Activated CD4-positive, CD25-positive, alpha-beta regulatory T cell treated with anti-CD3 and anti-CD28 coated beads, Interleukin-2, amount 50 U/mL, for 16 hours (primary cell): ENCODE measurements around the gene OSBPL1A.

Experiments used
- DNase-seq: peaks from one replicate; pipeline ENCODE4 v3.0.0-alpha.2; 2020; ENCODE audit warnings: low read depth, low spot score

OSBPL1A gene

DNA sequence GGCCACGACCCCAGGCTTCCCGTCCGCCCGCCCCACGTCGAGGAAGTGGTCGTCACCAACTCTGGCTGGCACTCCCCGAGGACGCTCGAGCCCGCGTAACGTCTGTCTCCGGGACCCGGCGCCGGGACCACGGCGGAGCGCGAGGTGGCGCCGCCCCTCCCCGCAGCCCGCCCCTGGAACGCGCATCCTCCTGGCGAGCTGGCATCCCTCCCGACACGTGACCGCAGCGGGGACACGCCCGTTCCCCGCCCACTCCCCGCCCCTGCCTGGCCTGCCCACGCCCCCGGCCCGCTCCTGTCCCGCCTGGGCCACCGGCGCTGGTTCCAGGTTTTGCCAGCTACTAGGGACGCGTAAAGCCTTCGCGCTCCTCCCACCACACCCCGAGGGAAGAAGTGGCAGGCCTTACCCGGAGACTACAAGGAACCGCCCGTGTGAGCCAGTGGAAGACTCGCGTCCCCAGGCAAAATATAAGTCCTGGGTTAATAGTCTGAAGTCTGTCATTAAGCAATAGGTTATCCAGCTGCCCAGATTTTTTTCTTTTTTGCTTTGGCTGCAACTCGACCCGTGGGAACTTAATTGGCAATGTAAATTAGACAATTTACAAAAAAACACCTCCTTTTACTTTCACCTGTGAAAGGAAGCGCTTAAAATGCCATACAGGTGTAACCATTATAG lies at the start of gene OSBPL1A:
OSBPL1A (minus strand) TSS at position 131 of the 675 bp plus-strand sequence. CDS start 20,291 bp downstream, outside the sequence.
- peak; percentile 44 for DNase-seq

DNA sequence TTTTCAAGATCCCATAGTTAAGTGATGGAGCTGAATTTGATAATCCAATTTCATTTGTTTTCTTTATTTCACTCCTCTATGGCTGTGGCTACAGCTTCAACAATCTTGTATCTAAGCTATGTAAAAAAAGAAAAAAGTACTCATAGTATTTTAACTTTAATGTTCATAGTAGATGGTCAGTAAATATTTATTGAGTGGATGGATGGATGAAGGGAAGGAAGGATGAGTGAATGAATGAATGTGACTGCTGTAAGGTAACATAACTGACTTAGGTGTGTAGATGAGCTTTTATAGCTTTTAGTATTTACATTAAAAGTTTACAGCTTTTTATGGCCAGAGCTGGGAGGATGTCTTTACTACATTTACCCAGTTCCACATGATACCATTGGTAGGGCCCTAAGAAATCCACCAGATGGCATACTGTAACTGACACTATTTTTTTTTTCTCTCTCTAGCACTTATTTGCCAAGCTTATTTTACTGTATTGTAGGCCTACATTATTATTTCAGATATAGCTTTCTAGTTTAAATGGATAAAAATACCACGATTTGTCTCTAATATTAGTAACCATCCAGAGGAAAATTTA lies 49.4 kb upstream of the OSBPL1A start:
- no peak for DNase-seq

DNA sequence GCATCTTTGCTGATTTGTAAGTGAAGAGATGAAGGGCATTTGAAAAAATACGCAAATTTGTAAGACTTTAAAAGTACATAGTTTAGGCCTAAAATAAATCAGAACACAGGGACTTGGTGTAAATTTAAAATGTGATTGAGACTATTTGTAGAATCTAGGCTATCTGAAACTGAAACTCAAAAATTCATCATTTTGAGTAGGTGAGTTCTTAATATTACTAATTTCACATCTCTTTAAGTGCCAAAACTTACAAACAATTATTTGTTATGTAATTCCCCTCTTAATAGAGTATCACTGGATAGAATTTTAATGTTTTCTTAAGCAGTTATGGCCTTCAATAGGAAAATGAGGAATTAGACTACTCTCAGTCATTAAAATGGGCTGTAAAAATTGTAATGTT lies 48.8 kb upstream of the OSBPL1A start:
- DNase-seq: no peak

DNA sequence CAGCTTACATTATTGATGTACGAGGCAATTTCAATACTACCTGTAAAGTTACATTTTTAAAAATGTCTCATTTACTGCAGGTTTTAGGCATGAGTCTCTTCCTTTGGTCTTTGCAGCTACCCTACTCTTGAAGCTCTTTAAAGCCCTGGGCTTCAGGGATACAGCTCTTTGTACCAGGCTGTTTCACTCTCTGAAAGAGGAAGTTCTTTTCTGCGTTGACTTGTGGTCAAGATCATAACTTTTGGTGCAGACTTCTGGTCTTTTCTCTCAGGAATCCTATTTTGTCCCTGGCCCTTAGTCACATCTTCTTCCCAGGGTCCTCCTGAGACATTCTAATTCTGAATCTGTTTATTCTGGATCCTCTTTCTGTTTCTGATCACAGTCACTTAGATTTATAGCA lies 46.2 kb upstream of the OSBPL1A start:
- no peak for DNase-seq

DNA sequence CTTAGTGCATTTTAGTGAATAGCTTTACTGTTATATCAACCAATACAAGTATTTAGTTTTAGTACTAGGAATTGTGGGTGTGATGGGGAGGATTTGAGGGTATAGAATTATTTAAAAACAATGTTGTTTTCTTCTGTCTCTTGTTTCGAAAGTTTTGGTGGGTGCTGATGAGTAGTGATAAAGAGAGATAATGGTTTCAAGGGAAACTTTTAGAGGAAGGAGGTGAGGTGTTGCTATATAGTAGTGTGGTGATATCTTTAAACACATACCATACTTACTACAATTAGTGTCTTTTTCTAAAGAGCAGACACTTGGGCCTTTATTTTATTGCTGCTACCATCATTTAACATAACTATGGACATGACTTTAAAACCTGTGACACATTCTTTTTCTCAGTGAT lies 39.3 kb upstream of the OSBPL1A start:
- no peak for DNase-seq

DNA sequence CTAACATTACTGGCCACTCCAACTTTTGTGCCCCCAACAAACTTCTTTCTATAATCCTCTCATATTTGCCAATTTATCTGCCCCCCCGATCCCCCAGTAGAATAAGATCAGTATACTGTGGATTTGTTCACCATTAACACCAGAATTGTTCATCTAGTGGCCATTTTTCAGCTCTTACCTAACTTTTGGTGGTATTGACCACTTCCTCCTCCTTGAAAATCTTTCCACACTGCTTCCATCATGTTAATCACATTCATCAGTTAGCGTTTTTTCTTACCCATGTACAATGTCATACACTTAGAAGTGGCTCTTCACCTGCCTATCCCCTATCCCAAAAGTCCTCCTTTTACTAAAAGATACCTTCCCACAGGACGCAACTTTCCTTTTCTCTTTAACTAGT lies 35.0 kb upstream of the OSBPL1A start:
- DNase-seq: no peak

DNA sequence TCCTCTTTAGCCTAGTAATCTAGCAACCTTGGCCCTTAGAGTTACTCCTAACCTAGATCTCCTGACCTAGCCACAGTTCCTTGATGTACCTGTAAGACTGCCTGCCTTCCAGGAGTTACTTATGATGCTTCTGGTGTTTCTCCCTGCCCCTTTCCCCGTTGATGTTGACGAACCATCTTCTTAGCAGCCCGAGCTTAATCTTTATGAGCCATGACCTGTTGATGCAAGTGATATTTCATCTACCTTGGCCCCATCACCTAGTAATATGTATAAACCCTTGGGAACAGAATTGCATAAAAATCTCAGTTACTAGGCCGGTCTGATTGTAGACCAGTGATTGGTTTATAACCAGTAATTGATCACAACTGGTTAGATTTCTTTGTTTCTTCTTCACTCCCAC lies 31.6 kb upstream of the OSBPL1A start:
- DNase-seq: no peak

DNA sequence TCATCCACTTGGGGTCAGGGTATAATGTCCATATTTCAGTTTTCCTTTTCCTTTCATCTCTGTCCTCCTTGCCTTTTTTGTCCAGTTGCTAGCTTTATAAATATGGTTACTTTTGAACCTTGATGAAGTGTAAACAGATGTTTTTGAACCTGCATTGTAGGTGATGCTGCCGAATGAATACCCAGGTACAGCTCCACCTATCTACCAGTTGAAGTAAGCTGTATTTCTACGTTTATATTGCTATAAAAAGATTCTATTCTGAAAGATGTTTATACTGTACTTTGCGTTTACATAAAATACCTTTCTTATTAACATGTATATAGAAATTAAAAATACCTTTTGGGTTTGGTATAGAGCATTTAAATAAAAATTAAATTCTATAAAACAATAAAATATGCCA lies 31.1 kb upstream of the OSBPL1A start:
- no peak for DNase-seq

DNA sequence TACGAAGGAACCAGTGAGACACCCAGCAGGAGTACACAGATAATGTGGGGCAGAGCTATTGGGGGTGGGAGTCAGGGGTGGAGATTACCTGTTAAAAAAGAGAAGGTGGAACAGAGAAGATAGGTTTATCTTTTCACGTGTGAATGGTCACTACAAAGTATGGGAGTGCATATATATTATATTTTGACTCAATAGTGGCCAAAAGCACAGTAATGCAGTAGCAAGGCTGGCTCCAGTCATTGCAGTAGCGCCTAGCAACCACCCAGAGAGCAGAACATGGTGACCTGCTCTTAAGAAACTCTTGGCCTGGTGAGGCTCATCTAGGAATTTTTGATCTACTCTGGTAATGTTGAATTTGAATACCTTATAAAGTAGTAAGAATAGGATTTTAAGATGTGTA lies 29.9 kb upstream of the OSBPL1A start:
- no peak for DNase-seq

DNA sequence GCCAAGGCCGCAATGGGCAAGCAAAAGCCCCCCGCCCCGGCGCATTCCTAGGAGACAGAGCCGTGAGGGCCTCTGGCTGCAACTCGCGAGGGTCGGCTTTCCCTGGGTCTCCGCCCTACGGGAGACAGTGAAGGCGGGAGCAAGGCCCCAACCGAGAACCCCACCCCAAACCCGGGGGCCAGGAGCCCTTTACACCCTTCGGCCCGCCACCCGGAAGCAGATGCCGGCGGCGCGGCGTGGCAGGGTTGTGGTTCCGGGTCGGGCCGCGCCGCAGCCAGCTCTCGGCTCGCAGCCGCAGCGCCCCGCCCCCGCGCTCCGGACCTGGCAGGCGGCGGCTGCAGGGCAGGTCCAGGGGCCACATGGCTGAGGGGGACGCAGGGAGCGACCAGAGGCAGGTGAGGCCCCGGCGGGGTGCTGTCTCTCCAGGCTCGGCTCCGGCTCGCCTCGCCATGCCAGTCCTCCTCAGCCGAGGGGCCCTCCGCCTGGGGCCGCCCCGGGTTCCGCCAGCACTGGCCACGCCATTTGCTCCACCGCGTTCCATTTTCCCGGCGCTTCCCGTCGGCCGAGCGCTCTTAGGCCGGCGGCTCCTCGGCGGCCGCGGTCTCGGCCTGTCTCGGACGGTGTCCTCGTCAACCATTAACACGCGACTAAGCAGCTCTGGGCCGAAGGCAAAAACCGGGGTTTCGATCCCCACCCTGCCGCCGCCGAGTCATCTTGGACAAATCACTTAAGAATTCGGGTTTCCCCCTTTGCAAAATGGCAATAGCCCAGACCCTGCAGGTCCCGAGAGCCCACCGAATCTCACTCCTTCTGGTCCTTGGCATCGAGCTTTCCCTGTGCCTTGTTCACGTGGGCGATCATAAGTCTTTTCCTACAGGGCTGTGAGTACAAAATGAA lies 29.0 kb upstream of the OSBPL1A start, which contains the start of gene IMPACT:
IMPACT (plus strand) TSS at position 273 of the 897 bp plus-strand sequence; CDS start at position 360, 87 bp downstream.
- peak; percentile 53 for DNase-seq

DNA sequence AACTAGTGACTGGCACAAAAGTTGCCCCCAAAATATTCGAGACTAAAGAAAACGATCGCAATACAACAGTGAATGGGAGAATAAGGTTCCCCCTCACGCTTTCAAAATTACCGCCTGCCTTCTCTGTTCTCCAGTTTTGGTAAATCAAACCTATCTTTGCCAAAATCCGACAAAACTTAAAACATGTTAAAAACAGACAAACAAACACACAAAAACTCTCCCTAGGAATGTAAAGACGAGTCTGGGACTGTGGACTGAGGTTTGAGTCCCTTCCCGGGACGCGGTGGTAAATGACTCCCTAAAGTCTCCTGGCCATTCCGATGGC lies 28.4 kb upstream of the OSBPL1A start:
- no peak for DNase-seq

DNA sequence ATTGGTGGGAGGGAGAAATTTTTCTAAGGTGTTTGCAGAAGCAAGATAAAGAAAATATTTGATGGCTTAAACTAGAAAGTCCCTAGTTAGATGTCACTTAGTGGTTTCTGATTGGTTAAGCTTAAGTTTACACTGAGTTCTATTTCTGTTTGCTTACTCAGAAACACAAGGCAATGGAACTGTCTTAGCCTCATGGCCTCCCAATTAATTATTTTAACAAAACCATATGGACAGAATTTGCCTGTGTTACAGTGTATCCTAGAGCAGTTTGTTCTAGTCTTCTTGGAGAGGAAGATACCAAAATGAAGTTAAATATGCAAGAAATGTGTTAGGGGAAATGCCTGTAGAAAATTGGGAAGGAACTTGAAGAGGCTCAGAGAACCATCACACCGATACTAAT lies 24.2 kb upstream of the OSBPL1A start:
- no peak for DNase-seq

DNA sequence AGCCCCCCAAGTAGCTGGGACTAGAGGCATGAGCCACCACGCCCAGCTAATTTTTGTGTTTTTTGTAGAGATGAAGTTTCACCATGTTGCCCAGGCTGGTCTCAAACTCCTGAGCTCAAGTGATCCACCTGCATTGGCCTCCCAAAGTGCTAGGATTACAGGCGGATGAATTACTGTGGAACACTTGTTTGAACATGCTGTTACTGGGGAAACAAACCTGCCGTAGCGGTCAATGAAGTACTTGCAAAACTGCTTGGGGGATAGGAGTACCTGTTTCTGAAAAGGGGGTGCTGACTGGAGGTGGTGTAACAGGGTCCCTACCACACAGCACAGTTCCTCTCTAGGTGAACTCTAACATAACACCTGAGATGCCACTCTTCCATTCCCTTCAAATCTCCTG lies 22.9 kb upstream of the OSBPL1A start:
- no peak for DNase-seq

DNA sequence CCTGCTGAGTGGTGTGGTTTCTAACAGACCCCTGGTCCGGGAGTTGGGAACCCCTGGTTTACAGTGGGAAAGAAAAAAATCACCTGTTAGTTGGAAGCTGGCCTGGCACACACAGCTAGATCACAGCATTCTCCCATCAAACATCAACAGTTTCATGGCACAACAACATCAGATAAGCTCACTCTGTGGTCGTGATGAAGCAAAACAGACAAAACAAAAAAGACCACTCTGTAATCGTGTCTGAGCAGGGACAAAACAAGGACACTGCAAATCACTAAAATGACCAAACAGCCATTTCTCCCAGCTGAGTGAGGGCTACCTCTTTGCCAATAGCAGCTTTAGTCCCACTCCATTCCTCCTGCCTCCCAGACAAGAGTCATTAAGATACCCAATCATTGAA lies 19.9 kb upstream of the OSBPL1A start:
- DNase-seq: no peak

DNA sequence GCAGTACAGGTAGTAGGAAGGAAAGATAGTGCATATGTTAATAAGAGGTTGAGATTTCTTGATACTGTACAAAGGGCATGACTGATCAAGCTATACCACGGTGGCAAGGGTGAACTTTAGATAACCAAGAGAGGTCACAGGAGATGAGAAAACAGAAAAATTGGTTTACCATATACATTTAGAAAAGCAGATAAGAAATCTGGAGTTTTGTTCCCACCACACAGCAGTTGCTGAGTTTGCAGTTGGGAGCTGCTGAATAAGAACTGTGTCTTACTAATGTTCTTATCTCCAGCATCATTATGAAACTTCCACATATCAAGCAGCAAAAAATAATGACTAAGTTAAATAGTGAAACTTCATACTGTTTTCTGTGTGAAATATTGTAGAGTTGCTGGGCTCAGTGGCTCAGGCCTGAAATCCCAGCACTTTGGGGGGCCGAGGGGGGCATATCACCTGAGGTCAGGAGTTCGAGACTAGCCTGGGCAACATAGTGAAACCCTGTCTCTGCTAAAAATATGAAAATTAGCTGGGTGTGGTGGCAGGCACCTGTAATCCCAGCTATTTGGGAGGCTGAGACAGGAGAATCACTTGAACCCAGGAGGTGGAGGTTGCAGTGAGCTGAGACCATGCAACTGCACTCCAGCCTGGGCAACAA lies 16.9 kb upstream of the OSBPL1A start:
- DNase-seq: no peak

DNA sequence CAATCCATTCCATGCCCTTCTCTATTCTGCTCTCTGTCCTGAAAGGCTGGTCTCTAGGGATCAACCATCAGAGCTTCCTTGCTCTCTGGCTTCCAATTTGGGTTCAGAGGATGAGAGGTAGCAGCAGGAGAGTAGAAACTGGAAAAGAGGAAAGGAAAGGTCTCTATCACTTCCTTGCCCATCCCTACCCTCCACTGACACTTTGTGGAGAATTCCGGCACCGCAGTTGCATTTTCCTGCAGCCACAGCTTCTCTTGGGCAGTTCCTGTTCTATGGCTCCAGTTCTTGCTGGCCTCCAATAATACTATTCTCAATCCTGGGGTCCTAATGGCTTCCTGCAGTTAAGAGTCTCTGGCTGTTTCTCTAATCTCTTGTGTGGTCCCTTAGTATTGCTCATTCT lies 15.5 kb upstream of the OSBPL1A start:
- no peak for DNase-seq

DNA sequence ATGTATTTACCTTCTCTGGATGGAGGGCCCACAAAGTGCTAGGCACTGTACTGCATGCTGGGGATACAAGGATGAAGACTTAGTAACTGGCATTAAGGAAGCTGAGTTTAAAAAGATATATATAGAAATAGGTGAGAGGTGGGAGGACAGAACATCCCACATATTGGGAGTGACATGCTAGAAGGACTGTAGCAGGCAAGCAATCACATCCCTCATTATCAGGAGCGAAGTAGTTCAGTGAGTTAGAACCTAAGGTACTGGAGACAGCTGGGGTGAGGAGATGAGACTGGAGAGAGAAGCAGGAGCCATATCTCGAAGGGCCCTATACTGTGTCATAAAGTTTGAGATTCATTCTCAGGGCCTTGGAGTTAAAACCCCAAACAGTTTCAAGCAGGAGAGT lies 10.9 kb upstream of the OSBPL1A start:
- no peak for DNase-seq

DNA sequence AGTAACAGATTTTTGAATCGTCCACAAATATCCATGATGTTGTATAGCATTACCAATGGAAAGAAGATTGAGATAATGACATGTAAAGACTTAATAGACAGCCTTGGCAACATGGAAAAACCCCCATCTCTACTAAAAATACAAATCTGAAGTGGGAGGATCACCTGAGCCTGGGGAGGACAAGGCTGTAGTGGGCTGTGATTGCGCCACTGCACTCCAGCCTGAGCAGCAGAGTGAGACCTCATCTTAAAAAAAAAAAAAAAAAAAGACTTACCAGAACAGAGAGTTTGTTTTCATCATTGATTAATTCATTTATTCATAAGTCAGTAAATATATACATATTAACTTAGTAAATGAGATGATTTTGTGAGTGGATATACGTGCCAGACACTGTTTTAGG lies 7.0 kb upstream of the OSBPL1A start:
- DNase-seq: no peak

DNA sequence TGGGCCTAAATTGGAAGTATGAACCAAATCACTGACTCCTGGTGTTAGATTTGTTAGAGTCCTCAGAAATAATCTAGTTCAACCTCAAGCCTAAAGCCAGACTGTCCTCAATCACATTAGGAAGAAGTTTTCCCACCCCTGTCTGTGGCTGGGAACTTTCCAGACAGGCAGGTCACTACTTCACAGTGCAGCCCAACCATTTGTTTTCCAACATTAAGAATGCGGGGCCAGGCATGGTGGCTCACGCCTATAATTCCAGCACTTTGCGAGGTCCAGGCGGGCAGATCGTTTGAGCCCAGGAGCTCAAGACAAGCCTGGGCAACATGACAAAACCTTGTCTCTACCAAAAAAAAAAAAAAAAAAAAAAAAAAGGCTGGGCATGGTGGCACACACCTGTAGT lies 5.5 kb upstream of the OSBPL1A start:
- no peak for DNase-seq

DNA sequence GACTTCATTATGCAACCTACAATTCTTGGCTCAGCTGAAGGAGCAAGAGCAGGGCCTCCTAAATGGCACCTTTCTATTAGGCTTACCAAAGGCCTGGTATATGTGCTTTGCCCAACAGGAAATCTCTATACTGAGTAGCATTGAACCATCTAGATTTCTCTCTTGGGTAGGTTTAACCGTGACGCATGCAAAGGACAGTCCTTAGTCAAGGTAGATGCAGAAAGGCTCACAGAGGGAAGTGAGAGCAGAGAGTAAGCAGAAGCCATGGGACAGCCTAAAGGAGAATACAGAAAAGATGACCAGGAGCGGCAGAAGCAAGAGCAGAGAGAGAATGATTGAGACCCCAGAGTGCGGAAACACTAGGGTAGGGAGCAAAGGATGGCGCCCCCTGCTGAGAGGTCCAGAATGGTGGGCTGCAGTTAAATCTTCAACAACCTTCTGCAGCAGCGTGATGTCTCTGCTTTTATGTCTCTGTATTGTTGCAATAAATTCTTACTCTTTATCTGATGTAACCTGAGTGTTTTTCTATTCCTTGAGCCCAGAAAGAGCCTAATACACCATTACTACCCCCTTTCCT lies 4.7 kb upstream of the OSBPL1A start:
- DNase-seq: no peak

DNA sequence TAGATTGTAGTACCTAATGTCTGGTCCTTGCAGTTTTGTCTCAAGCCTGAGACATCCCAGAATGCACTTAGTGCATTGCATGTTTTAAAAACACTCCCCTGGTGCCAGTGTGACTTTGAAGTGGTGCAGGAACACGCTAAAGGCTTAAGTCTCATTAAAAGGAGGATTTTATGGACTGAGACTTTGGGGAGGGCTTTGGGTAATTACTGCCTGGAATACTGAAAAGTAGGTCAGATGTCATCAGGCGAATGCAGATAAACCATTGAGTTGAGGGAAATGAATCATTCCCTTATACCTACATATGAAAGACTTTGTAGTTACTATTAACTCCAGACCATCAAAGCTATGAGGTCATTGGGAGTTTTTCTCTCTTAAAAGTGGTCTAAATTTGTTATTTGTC lies 3.0 kb upstream of the OSBPL1A start:
- DNase-seq: no peak

DNA sequence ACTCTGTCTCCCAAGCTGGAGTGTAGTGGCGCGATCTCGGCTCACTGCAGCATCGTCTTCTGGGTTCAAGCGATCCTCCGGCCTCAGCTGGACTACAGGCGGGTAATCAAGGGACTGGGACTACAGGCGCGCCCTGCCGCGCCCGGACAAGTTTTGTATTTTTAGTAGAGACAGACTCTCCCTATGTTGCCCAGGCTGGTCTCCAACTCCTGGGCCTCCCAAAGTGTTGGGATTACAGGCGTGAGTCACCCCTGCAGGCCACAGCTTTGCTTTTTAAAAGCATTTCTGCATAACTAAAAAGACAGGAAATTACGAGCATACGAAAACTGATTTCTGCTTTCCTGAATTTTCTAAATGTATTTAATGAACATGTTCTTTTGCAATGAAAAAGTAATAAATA lies 916 bp upstream of the OSBPL1A start:
- DNase-seq: no peak
